Left ventricle myocardium inferior (tissue), 1 donor: Measurements from ENCODE around the gene CCNJL. TPM values are rescaled to one million over a fixed set of nuclear protein-coding genes. Genes with fewer than 3 reads are reported as not detected.

Experiments
- DNase-seq: peaks from one replicate; pipeline ENCODE4 v3.0.0-alpha.2; 2020
- H3K27ac ChIP-seq: fragments of 200-600 bp; replicated peaks from 2 replicates; pipeline ENCODE4 v1.8.0; 2021
- H3K27me3 ChIP-seq: fragments of 200-600 bp; 2 replicates; pipeline ENCODE4 v1.8.0; 2021; ENCODE audit warnings: low read depth
- H3K36me3 ChIP-seq: fragments of 200-600 bp; 2 replicates; pipeline ENCODE4 v1.8.0; 2021
- H3K4me1 ChIP-seq: fragments of 200-600 bp; 2 replicates; pipeline ENCODE4 v1.8.0; 2021
- H3K4me3 ChIP-seq: fragments of 200-600 bp; 2 replicates; pipeline ENCODE4 v1.8.0; 2021; ENCODE audit warnings: mild to moderate bottlenecking, moderate library complexity
- H3K9me3 ChIP-seq: fragments of 200-600 bp; replicated peaks from 2 replicates; pipeline ENCODE4 v1.8.0; 2021
- CTCF ChIP-seq: fragments of 200-600 bp; IDR thresholded peaks from 2 replicates; pipeline ENCODE4 v1.8.0; 2021; ENCODE audit warnings: antibody characterized with exemption, mild to moderate bottlenecking, borderline replicate concordance
- intact Hi-C: fragments of 100-400 bp; cut with micrococcal nuclease; formaldehyde crosslinking; loops from one replicate; pipeline ENCODE4 v1.11.0; 2022
- total RNA-seq: library from RNA; stranded (reverse); fragmentation: NEBNext Ultra II Directional; extraction: Animal tissue kit (Norgen Biotek cat#: 25700); gene quantifications from one replicate; pipeline ENCODE4 v1.2.1, GENCODE V29; 2021
- donor health status: DM: no; HTN: yes; CAD: no; lungs with severe emphysema.

CCNJL gene
- total RNA-seq, 1 donor from 2014 or later: 6.5 TPM

GRCh38 chr5:160242145-160242544 is 70.2 kb downstream of the CCNJL start:
- DNase-seq: no peak
- H3K4me1 ChIP-seq: no peaks in the 10 kb centered on the region
- intact Hi-C loops: no loop called here
- H3K27ac ChIP-seq: no peak overlapping the region
- no peaks in the 10 kb centered on the region for H3K9me3 ChIP-seq
- peaks cover 5% of the 10 kb centered on the region for H3K27me3 ChIP-seq
- no peak for TF ChIP-seq CTCF
- no peaks in the 10 kb centered on the region for H3K36me3 ChIP-seq
- H3K4me3 ChIP-seq: no peak overlapping the region

- no peaks in the 10 kb centered on the region for H3K9me3 ChIP-seq
- TF ChIP-seq CTCF: no peak
- no peaks in the 10 kb centered on the region for H3K36me3 ChIP-seq
- H3K27ac ChIP-seq: no peak overlapping the region
- no peak overlapping the region for H3K4me3 ChIP-seq
- H3K4me1 ChIP-seq: no peaks in the 10 kb centered on the region
- no peak for DNase-seq
- peaks cover 5% of the 10 kb centered on the region for H3K27me3 ChIP-seq
- intact Hi-C loops: no loop called here
Observed at GRCh38 chr5:160240350-160240749, 72.0 kb downstream of the CCNJL start.

GRCh38 chr5:160237571-160238093 is 74.7 kb downstream of the CCNJL start:
- no peak for TF ChIP-seq CTCF
- DNase-seq: no peak
- Histone ChIP-seq H3K27me3 (peaks cover 5% of the 10 kb centered on the region), H3K27ac (no peak overlapping the region), H3K4me1 (peaks cover 5% of the 10 kb centered on the region), H3K36me3 (no peaks in the 10 kb centered on the region), H3K9me3 (no peaks in the 10 kb centered on the region), H3K4me3 (no peak overlapping the region)
- intact Hi-C loops: no loop called here

GRCh38 chr5:160235731-160236130 is 76.6 kb downstream of the CCNJL start:
- intact Hi-C loops: no loop called here
- Histone ChIP-seq H3K4me3 (no peak overlapping the region), H3K4me1 (peaks cover 5% of the 10 kb centered on the region), H3K9me3 (no peaks in the 10 kb centered on the region), H3K27me3 (peaks cover 5% of the 10 kb centered on the region), H3K27ac (no peak overlapping the region), H3K36me3 (no peaks in the 10 kb centered on the region)
- DNase-seq: no peak
- no peak for TF ChIP-seq CTCF

GRCh38 chr5:160233215-160233614 is 79.1 kb downstream of the CCNJL start:
- peak overlapping the region; percentile 49 for H3K27ac ChIP-seq
- intact Hi-C loops: no loop called here
- H3K27me3 ChIP-seq: no peaks in the 10 kb centered on the region
- no peaks in the 10 kb centered on the region for H3K36me3 ChIP-seq
- H3K9me3 ChIP-seq: no peaks in the 10 kb centered on the region
- DNase-seq: no peak
- no peak overlapping the region for H3K4me3 ChIP-seq
- peaks cover 5% of the 10 kb centered on the region for H3K4me1 ChIP-seq
- no peak for TF ChIP-seq CTCF
